ENCODE data around the gene EXOC4. TPM values are rescaled to one million over a fixed set of nuclear protein-coding genes. Genes with fewer than 3 reads are reported as not detected.

EXOC4 gene
- total and polyA plus RNA-seq, 7 experiments from 2014 or later: 44.1 to 106 (median 74.2) TPM

DNA sequence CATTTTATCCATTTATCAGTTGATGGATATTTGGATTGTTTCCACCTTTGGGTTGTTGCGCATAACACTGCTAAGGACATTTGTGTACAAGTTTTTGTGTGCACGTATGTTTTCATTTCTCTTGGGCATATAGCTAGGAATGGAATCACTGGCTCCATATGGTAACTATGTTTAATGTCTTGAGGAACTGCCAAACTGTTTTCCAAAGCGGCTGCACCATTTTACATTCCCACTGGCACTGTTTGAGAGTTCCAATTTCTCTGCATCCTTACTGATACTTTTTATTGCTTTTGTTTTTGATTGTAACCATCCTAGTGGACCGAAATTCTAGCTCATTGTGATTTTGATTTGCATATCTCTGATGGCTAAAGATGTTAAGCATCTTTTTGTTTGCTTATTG, 118.7 kb downstream of the EXOC4 start:
- POLR2A ChIA-PET: no interaction called here

DNA sequence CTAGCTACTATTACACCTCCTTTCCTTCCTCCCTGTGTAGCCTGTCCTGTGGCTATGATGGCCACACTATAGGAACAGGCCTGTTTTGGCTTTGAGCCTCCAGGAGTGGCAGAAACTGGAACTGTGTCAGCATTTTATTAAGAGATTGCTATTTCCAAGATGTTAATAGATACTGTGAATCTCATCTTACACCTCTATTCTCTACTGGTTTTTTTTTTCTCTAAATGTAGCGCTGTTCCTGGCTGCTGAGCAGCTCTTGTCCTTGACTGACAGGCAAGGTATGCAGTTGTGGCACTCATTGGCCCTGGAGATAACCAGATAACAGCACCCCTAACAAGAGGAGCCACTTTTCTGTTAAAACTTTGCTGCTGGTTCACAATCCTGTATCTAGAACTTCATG, 119.5 kb downstream of the EXOC4 start:
- POLR2A ChIA-PET: no interaction called here
- Histone ChIP-seq H3K36me3 (ENCODE audit: control insufficient read depth in 2 of 3, insufficient read depth in 3 of 3, low read length in 3 of 3) (peaks cover 0 to 9% (median 0%) of the 10 kb centered on the region in 3 experiments), H3K9me3 (ENCODE audit: control insufficient read depth in 2 of 3, low read length in 3 of 3) (no peaks in the 10 kb centered on the region), H3K27me3 (ENCODE audit: control insufficient read depth in 2 of 2, insufficient read depth in 2 of 2, low read length in 2 of 2) (no peaks in the 10 kb centered on the region), H3K27ac (ENCODE audit: low read depth, low read length) (no peak overlapping the region), H3K4me3 (ENCODE audit: low read length) (no peak overlapping the region), H3K4me1 (ENCODE audit: control insufficient read depth in 2 of 2, insufficient read depth in 2 of 2, low read length in 2 of 2) (no peaks in the 10 kb centered on the region)
- Mint-ChIP-seq H3K4me1 (peaks cover 0 to 15% (median 0%) of the 10 kb centered on the region in 7 donors), H3K27me3 (no peaks in the 10 kb centered on the region), H3K36me3 (peaks cover 7 to 54% (median 44%) of the 10 kb centered on the region in 5 donors), H3K27ac (no peak overlapping the region), H3K4me3 (no peak overlapping the region), H3K9me3 (peaks cover 0 to 4% (median 1%) of the 10 kb centered on the region in 11 donors)
- ATAC-seq: no peak
- DNase-seq: no peak
- CTCF ChIA-PET: no interaction called here
- intact Hi-C loops (cut with micrococcal nuclease): no loop called here

More for the DNA sequence above, 118.7 kb downstream of the EXOC4 start:
- H3K4me1 Mint-ChIP-seq: peaks cover 0 to 20% (median 5%) of the 10 kb centered on the region in 7 donors
- no peak overlapping the region for H3K27ac Mint-ChIP-seq
- H3K9me3 ChIP-seq (ENCODE audit: control insufficient read depth in 2 of 3, low read length in 3 of 3): no peaks in the 10 kb centered on the region
- H3K36me3 ChIP-seq (ENCODE audit: control insufficient read depth in 2 of 3, insufficient read depth in 3 of 3, low read length in 3 of 3): peaks cover 0 to 9% (median 0%) of the 10 kb centered on the region in 3 experiments
- no peak overlapping the region for H3K27ac ChIP-seq (ENCODE audit: low read depth, low read length)
- no peaks in the 10 kb centered on the region for H3K27me3 Mint-ChIP-seq
- H3K4me1 ChIP-seq (ENCODE audit: control insufficient read depth in 2 of 2, insufficient read depth in 2 of 2, low read length in 2 of 2): no peaks in the 10 kb centered on the region
- H3K4me3 ChIP-seq (ENCODE audit: low read length): no peak overlapping the region
- no peaks in the 10 kb centered on the region for H3K27me3 ChIP-seq (ENCODE audit: control insufficient read depth in 2 of 2, insufficient read depth in 2 of 2, low read length in 2 of 2)
- H3K4me3 Mint-ChIP-seq: no peak overlapping the region
- ATAC-seq (no peak), DNase-seq (no peak)
- intact Hi-C loops (cut with micrococcal nuclease): no loop called here
- H3K36me3 Mint-ChIP-seq: peaks cover 6 to 55% (median 45%) of the 10 kb centered on the region in 5 donors
- CTCF ChIA-PET: no interaction called here
- H3K9me3 Mint-ChIP-seq: peaks cover 0 to 4% (median 0%) of the 10 kb centered on the region in 11 donors

DNA sequence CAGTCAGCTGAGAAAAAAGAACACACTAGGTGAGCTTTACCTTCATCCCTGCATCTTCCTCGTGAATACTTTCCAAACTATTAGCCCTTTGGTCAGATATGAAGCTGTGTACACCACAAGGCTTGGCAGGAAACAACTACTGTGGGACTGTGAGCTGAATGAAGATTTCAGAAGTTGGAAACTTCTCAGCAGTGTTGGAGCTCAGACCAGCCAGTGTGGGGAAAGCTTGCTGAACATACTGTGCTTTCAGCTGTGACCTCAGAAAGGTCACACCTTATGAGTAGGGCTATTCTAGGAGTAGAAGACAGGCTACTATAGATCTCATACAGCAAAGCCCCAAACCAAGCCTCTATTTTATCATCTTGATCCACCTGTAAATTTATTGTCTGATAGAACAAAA, 123.6 kb downstream of the EXOC4 start:
- no peak overlapping the region for H3K27ac ChIP-seq (ENCODE audit: low read depth, low read length)
- no peaks in the 10 kb centered on the region for H3K27me3 ChIP-seq (ENCODE audit: control insufficient read depth in 2 of 2, insufficient read depth in 2 of 2, low read length in 2 of 2)
- no peaks in the 10 kb centered on the region for H3K9me3 ChIP-seq (ENCODE audit: control insufficient read depth in 2 of 3, low read length in 3 of 3)
- H3K27me3 Mint-ChIP-seq: no peaks in the 10 kb centered on the region
- peaks cover 14 to 68% (median 59%) of the 10 kb centered on the region in 5 donors for H3K36me3 Mint-ChIP-seq
- no peak for ATAC-seq
- DNase-seq: no peak
- H3K27ac Mint-ChIP-seq: no peak overlapping the region
- peaks cover 0 to 9% (median 0%) of the 10 kb centered on the region in 3 experiments for H3K36me3 ChIP-seq (ENCODE audit: control insufficient read depth in 2 of 3, insufficient read depth in 3 of 3, low read length in 3 of 3)
- H3K9me3 Mint-ChIP-seq: peaks cover 0 to 12% (median 6%) of the 10 kb centered on the region in 11 donors
- ChIA-PET POLR2A (no interaction called here), CTCF (no interaction called here)
- H3K4me3 Mint-ChIP-seq: no peak overlapping the region
- H3K4me1 ChIP-seq (ENCODE audit: control insufficient read depth in 2 of 2, insufficient read depth in 2 of 2, low read length in 2 of 2): no peaks in the 10 kb centered on the region
- no peak overlapping the region for H3K4me3 ChIP-seq (ENCODE audit: low read length)
- H3K4me1 Mint-ChIP-seq: peaks cover 0 to 18% (median 0%) of the 10 kb centered on the region in 7 donors
- intact Hi-C loops (cut with micrococcal nuclease): no loop called here

DNA sequence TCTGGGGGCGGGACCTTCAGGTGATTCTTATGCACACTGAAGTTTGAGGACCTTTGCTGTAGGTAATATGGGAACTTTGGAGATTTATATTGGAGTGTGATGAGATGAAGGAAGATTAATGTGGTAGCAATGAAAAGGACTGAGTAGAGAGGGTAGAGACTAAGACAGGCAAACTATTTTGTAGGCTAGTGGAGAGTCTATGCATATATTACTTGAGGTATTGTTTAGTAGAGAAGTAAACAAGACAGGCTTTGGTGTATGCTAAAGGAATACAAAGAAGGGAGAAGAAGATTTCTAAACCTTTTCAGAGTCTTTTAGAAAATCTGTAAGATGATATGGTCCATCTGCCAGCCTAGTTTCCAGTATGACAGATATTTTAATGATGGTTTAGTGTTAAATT, 129.1 kb downstream of the EXOC4 start:
- ChIA-PET CTCF (no interaction called here), POLR2A (no interaction called here)
- DNase-seq (no peak), ATAC-seq (no peak)
- Mint-ChIP-seq H3K36me3 (peaks cover 9 to 64% (median 37%) of the 10 kb centered on the region in 5 donors), H3K9me3 (peaks cover 0 to 12% (median 6%) of the 10 kb centered on the region in 11 donors), H3K4me3 (no peak overlapping the region), H3K4me1 (peaks cover 0 to 10% (median 4%) of the 10 kb centered on the region in 7 donors), H3K27ac (no peak overlapping the region), H3K27me3 (no peaks in the 10 kb centered on the region)
- Histone ChIP-seq H3K4me1 (ENCODE audit: control insufficient read depth in 2 of 2, insufficient read depth in 2 of 2, low read length in 2 of 2) (no peaks in the 10 kb centered on the region), H3K27me3 (ENCODE audit: control insufficient read depth in 2 of 2, insufficient read depth in 2 of 2, low read length in 2 of 2) (no peaks in the 10 kb centered on the region), H3K36me3 (ENCODE audit: control insufficient read depth in 2 of 3, insufficient read depth in 3 of 3, low read length in 3 of 3) (peaks cover 0 to 6% (median 0%) of the 10 kb centered on the region in 3 experiments), H3K9me3 (ENCODE audit: control insufficient read depth in 2 of 3, low read length in 3 of 3) (no peaks in the 10 kb centered on the region), H3K4me3 (ENCODE audit: low read length) (no peak overlapping the region), H3K27ac (ENCODE audit: low read depth, low read length) (no peak overlapping the region)
- intact Hi-C loops (cut with micrococcal nuclease): no loop called here

DNA sequence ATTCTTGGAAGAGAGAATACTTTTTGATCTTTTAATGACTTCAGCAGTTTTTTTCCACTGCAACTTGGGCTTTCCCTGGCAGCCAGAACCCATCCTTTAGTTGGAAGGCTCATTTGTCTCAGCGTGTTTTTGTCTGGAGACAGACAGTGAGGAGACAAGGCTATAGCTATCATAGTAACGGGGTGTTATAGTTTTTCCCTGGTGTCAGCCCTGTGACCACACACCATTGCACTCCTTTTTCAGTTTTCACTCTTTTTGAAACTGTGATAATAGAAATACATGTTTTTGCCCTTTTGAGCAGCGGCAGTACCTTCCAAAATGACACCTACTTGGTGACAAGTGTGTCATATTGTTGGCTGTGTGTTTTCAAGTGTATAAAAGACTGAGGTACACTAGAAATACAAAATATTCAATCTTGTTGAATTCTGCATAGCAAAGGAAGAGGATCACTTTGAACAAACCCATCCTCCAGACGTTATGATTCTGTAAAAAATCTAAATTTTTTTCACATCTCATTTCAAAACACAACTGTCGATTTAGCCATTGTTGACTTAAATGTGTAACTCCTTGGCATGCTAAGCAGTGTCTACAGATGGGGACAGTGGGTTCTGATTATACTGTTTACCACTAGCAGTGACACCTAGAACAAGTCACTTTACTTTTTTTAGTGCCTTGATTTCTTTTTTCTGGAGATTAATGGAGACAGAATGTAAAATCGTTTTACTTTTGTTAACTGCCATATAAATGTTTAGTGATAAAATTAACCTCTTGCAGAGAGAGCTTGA, 130.1 kb downstream of the EXOC4 start:
- CTCF ChIA-PET: no interaction called here
- Histone ChIP-seq H3K4me3 (ENCODE audit: low read length) (no peak overlapping the region), H3K27me3 (ENCODE audit: control insufficient read depth in 2 of 2, insufficient read depth in 2 of 2, low read length in 2 of 2) (no peaks in the 10 kb centered on the region), H3K36me3 (ENCODE audit: control insufficient read depth in 2 of 3, insufficient read depth in 3 of 3, low read length in 3 of 3) (peaks cover 0 to 6% (median 0%) of the 10 kb centered on the region in 3 experiments), H3K4me1 (ENCODE audit: control insufficient read depth in 2 of 2, insufficient read depth in 2 of 2, low read length in 2 of 2) (no peaks in the 10 kb centered on the region), H3K9me3 (ENCODE audit: control insufficient read depth in 2 of 3, low read length in 3 of 3) (no peaks in the 10 kb centered on the region), H3K27ac (ENCODE audit: low read depth, low read length) (no peak overlapping the region)
- ATAC-seq: no peak
- no peak for DNase-seq
- H3K4me1 Mint-ChIP-seq: peaks cover 0 to 11% (median 5%) of the 10 kb centered on the region in 7 donors
- no peak overlapping the region for H3K27ac Mint-ChIP-seq
- POLR2A ChIA-PET: no interaction called here
- H3K9me3 Mint-ChIP-seq: peaks cover 0 to 11% (median 3%) of the 10 kb centered on the region in 11 donors
- H3K27me3 Mint-ChIP-seq: no peaks in the 10 kb centered on the region
- H3K36me3 Mint-ChIP-seq: peaks cover 4 to 65% (median 38%) of the 10 kb centered on the region in 5 donors
- intact Hi-C loops (cut with micrococcal nuclease): no loop called here
- no peak overlapping the region for H3K4me3 Mint-ChIP-seq

DNA sequence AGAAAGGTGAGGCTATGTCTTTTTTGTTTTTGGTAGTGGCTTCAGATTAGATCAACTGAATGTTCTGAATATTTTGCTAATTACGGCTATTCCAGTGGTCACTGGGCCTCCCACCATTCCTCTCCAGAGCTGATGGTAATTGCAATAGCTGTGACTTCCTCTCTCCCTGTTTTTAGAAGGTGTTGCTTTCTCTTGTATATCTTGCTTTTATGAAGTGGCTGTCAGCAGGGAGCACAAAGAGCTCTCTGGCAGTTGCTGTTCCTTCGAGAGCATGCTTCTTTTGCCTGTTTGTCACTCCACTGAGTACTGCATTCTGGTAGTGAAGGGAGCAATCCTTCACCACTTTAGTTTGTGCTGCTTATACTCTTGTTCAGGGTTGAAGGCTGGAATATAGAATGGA, 133.3 kb downstream of the EXOC4 start:
- intact Hi-C loops (cut with micrococcal nuclease): no loop called here
- H3K36me3 Mint-ChIP-seq: peaks cover 0 to 60% (median 35%) of the 10 kb centered on the region in 5 donors
- CTCF ChIA-PET: no interaction called here

DNA sequence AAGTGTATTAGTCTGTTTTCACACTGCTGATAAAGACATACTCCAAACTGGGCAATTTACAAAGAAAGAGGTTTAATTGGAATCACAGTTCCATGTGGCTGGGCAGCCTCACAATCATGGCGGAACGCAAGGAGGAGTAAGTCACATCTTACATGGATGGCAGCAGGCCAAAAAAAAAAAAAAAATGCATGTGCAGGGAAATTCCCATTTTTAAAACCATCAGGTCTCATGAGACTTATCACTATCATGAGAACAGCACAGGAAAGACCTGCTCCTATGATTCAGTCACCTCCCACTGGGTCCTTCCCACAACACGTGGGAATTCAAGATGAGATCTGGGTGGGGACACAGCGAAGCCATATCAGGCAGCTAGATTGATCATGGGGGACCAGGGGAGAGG, 136.8 kb downstream of the EXOC4 start:
- H3K27ac ChIP-seq (ENCODE audit: low read depth, low read length): no peak overlapping the region
- peaks cover 0 to 6% (median 0%) of the 10 kb centered on the region in 3 experiments for H3K36me3 ChIP-seq (ENCODE audit: control insufficient read depth in 2 of 3, insufficient read depth in 3 of 3, low read length in 3 of 3)
- CTCF ChIA-PET: no interaction called here
- H3K27me3 ChIP-seq (ENCODE audit: control insufficient read depth in 2 of 2, insufficient read depth in 2 of 2, low read length in 2 of 2): no peaks in the 10 kb centered on the region
- no peak overlapping the region for H3K4me3 ChIP-seq (ENCODE audit: low read length)
- H3K4me1 ChIP-seq (ENCODE audit: control insufficient read depth in 2 of 2, insufficient read depth in 2 of 2, low read length in 2 of 2): no peaks in the 10 kb centered on the region
- H3K4me1 Mint-ChIP-seq: peaks cover 0 to 39% (median 11%) of the 10 kb centered on the region in 7 donors
- no peaks in the 10 kb centered on the region for H3K9me3 ChIP-seq (ENCODE audit: control insufficient read depth in 2 of 3, low read length in 3 of 3)
- no peak overlapping the region for H3K27ac Mint-ChIP-seq
- DNase-seq: no peak
- no peaks in the 10 kb centered on the region for H3K27me3 Mint-ChIP-seq
- no peak overlapping the region for H3K4me3 Mint-ChIP-seq
- intact Hi-C loops (cut with micrococcal nuclease): no loop called here
- no peak for ATAC-seq
- peaks cover 0 to 37% (median 28%) of the 10 kb centered on the region in 5 donors for H3K36me3 Mint-ChIP-seq
- POLR2A ChIA-PET: no interaction called here
- H3K9me3 Mint-ChIP-seq: peaks cover 0 to 11% (median 0%) of the 10 kb centered on the region in 11 donors

More for the DNA sequence above, 133.3 kb downstream of the EXOC4 start:
- POLR2A ChIA-PET: no interaction called here
- Mint-ChIP-seq H3K4me3 (no peak overlapping the region), H3K4me1 (peaks cover 0 to 24% (median 10%) of the 10 kb centered on the region in 7 donors), H3K9me3 (peaks cover 0 to 11% (median 0%) of the 10 kb centered on the region in 11 donors), H3K27me3 (no peaks in the 10 kb centered on the region), H3K27ac (no peak overlapping the region)
- H3K4me1 ChIP-seq (ENCODE audit: control insufficient read depth in 2 of 2, insufficient read depth in 2 of 2, low read length in 2 of 2): no peaks in the 10 kb centered on the region
- DNase-seq (no peak), ATAC-seq (no peak)
- H3K27ac ChIP-seq (ENCODE audit: low read depth, low read length): no peak overlapping the region
- H3K4me3 ChIP-seq (ENCODE audit: low read length): no peak overlapping the region
- H3K27me3 ChIP-seq (ENCODE audit: control insufficient read depth in 2 of 2, insufficient read depth in 2 of 2, low read length in 2 of 2): no peaks in the 10 kb centered on the region
- no peaks in the 10 kb centered on the region for H3K9me3 ChIP-seq (ENCODE audit: control insufficient read depth in 2 of 3, low read length in 3 of 3)
- H3K36me3 ChIP-seq (ENCODE audit: control insufficient read depth in 2 of 3, insufficient read depth in 3 of 3, low read length in 3 of 3): peaks cover 0 to 6% (median 0%) of the 10 kb centered on the region in 3 experiments

Measured in naive thymus-derived CD4-positive, alpha-beta T cell (primary cell).